Ishikawa (cell line): Measurements from ENCODE around the gene PHKG2.

Source experiments
- CEBPB ChIP-seq: IDR thresholded peaks from 2 replicates; pipeline ENCODE4 v1.6.1; 2012
- CREB1 ChIP-seq: IDR thresholded peaks from 2 replicates; pipeline ENCODE4 v1.6.1; 2012; ENCODE audit warnings: low read depth
- EGR1 ChIP-seq: IDR thresholded peaks from 2 replicates; pipeline ENCODE4 v1.6.1; 2012
- EP300 ChIP-seq: IDR thresholded peaks from 2 replicates; pipeline ENCODE4 v1.6.1; 2012; ENCODE audit warnings: borderline replicate concordance
- FOXM1 ChIP-seq: IDR thresholded peaks from 2 replicates; pipeline ENCODE4 v1.6.1; 2012; ENCODE audit warnings: low read depth, borderline replicate concordance
- MAX ChIP-seq: IDR thresholded peaks from 2 replicates; pipeline ENCODE4 v1.6.1; 2012
- NFIC ChIP-seq: IDR thresholded peaks from 2 replicates; pipeline ENCODE4 v1.6.1; 2012
- RAD21 ChIP-seq: IDR thresholded peaks from 2 replicates; pipeline ENCODE4 v1.6.1; 2012; ENCODE audit warnings: low read depth
- REST ChIP-seq: IDR thresholded peaks from 2 replicates; pipeline ENCODE4 v1.6.1; 2012; ENCODE audit warnings: low read depth, mild to moderate bottlenecking
- TAF1 ChIP-seq: IDR thresholded peaks from 2 replicates; pipeline ENCODE4 v1.6.1; 2012; ENCODE audit warnings: low read depth, mild to moderate bottlenecking
- TCF12 ChIP-seq: IDR thresholded peaks from 2 replicates; pipeline ENCODE4 v1.6.1; 2012; ENCODE audit warnings: low read depth
- TEAD4 ChIP-seq: IDR thresholded peaks from 2 replicates; pipeline ENCODE4 v1.6.1; 2012
- USF1 ChIP-seq: IDR thresholded peaks from 2 replicates; pipeline ENCODE4 v1.6.1; 2012
- YY1 ChIP-seq: IDR thresholded peaks from 2 replicates; pipeline ENCODE4 v1.6.1; 2012; ENCODE audit warnings: low read depth
- ZBTB7A ChIP-seq: IDR thresholded peaks from 2 replicates; pipeline ENCODE4 v1.6.1; 2012; ENCODE audit warnings: low read depth

The PHKG2 gene

GRCh38 chr16:30777591-30778297, 29.5 kb downstream of the PHKG2 start:
- TF ChIP-seq REST (no peak), EP300 (no peak), CEBPB (no peak), EGR1 (no peak), ZBTB7A (no peak), NFIC (no peak), YY1 (no peak), TAF1 (no peak), CREB1 (no peak), FOXM1 (no peak), RAD21 (no peak), TEAD4 (no peak), TCF12 (no peak), USF1 (no peak), MAX (no peak; the same call in 1 of the 2 replicates)

- no peak for TF ChIP-seq CREB1
- no peak for TF ChIP-seq MAX
- TF ChIP-seq TEAD4 = no peak
- no peak for TF ChIP-seq FOXM1
- no peak for TF ChIP-seq YY1
- no peak for TF ChIP-seq ZBTB7A
- no peak for TF ChIP-seq NFIC
- TF ChIP-seq EP300 = no peak
- TF ChIP-seq USF1 = no peak
- TF ChIP-seq CEBPB = no peak
- no peak for TF ChIP-seq EGR1
- TF ChIP-seq REST = no peak
These were observed 30.5 kb downstream of the PHKG2 start for GRCh38 chr16:30778549-30779244.

- no peak for TF ChIP-seq REST
- TF ChIP-seq EP300 = no peak
- TF ChIP-seq ZBTB7A = no peak
- no peak for TF ChIP-seq TEAD4
- no peak for TF ChIP-seq TAF1
- TF ChIP-seq CREB1 = no peak
- TF ChIP-seq FOXM1 = no peak
- no peak for TF ChIP-seq NFIC
- TF ChIP-seq EGR1 = no peak
- no peak for TF ChIP-seq YY1
- TF ChIP-seq MAX = no peak
- TF ChIP-seq RAD21 = no peak
- TF ChIP-seq USF1 = no peak
- no peak for TF ChIP-seq CEBPB
- TF ChIP-seq TCF12 = no peak
These were observed 31.4 kb downstream of the PHKG2 start for GRCh38 chr16:30779596-30779995.
